Testis (tissue), 3 donors: ENCODE data around the gene ATG9B. TPM values are rescaled to one million over a fixed set of nuclear protein-coding genes. Genes with fewer than 3 reads are reported as not detected.
"Not testable (repeated sequence)": the region's sequence is repeated elsewhere in the genome, so short reads cannot be mapped to it uniquely, and the experiment has no call there.

Experiments used
- DNase-seq: peaks from one replicate; pipeline ENCODE4 v3.0.0-alpha.2; 2019
- H3K27ac ChIP-seq, 2 donors: fragments of 200-600 bp; sonication (generic); one replicate each; pipeline ENCODE4 v1.5.1; 2019
- H3K27me3 ChIP-seq: fragments of 200-600 bp; sonication (generic); one replicate; pipeline ENCODE4 v1.5.1; 2019
- H3K36me3 ChIP-seq: fragments of 200-600 bp; sonication (generic); one replicate; pipeline ENCODE4 v1.5.1; 2017; ENCODE audit warnings: low read depth; ENCODE audit errors: missing control alignments
- H3K4me1 ChIP-seq: fragments of 200-600 bp; sonication (generic); one replicate; pipeline ENCODE4 v1.5.1; 2019
- H3K4me3 ChIP-seq, 2 donors: fragments of 200-600 bp; sonication (generic); one replicate each; pipeline ENCODE4 v1.5.1; 2017 to 2019
- H3K9me3 ChIP-seq: fragments of 200-600 bp; sonication (generic); one replicate; pipeline ENCODE4 v1.5.1; 2017
- CTCF ChIP-seq, 3 experiments: fragments of 450-650 bp in 2 of 3; fragments of 200-600 bp in 1 of 3; sonication (generic) in 1 of 3; IDR thresholded peaks; one replicate each; pipeline ENCODE4 v1.5.1; 2016 to 2019; ENCODE audit warnings: antibody characterized with exemption in 3 of 3, mild to moderate bottlenecking in 2 of 3, moderate library complexity in 1 of 3
- POLR2A ChIP-seq: fragments of 450-650 bp; IDR thresholded peaks from one replicate; pipeline ENCODE4 v1.6.1; 2017; ENCODE audit warnings: antibody characterized with exemption, mild to moderate bottlenecking, moderate library complexity
- WGBS, 2 donors: methylation state at CpG; one replicate each; pipeline ENCODE4 v1.1.5; 2018; 5-methylcytosine and 5-hydroxymethylcytosine counted together
- intact Hi-C: fragments of 100-400 bp; cut with DNase I; formaldehyde crosslinking; loops from one replicate; pipeline ENCODE4 v1.15.1; 2023; ENCODE audit warnings: low total_unique reads
- polyA plus RNA-seq: library from polyadenylated mRNA; stranded (reverse); fragments of 350-450 nt; fragmentation: Illumina TruSeq; extraction: RNeasy Lipid Tissue Mini Kit (QIAGEN cat#74804); gene quantifications from one replicate; pipeline ENCODE4 v1.2.3, GENCODE V29; 2014; ENCODE audit warnings: low read depth, low replicate concordance; ENCODE audit not compliant: insufficient read depth
- total RNA-seq, 2 donors: library from RNA; depleted of rRNA; stranded (reverse); fragments of >200 nt; gene quantifications; one replicate each; pipeline ENCODE4 v1.2.3, GENCODE V29; 2016

Gene ATG9B
- total and polyA plus RNA-seq, 3 donors from 2014 or later = 14.9 to 29.7 (median 24.8) TPM

GRCh38 chr7:151012911-151013347 is 11.4 kb downstream of the ATG9B start:
- Histone ChIP-seq H3K27me3 (no peaks in the 10 kb centered on the region), H3K9me3 (no peaks in the 10 kb centered on the region), H3K4me3 (peak overlapping the region in 1 of 2 donors; percentile 40), H3K27ac (no peak overlapping the region), H3K36me3 (no peaks in the 10 kb centered on the region), H3K4me1 (peaks cover 7% of the 10 kb centered on the region)
- peak; percentile 65 for DNase-seq
- WGBS, 2 donors = 43 to 56% methylated on average over 8 to 23 of the region's 23 CpGs
- intact Hi-C loops = no loop called here
- peak; percentile 16 to 40 (median 34) for TF ChIP-seq CTCF (IDR thresholded peaks at IDR 0.05)
- TF ChIP-seq POLR2A = no peak

DNA sequence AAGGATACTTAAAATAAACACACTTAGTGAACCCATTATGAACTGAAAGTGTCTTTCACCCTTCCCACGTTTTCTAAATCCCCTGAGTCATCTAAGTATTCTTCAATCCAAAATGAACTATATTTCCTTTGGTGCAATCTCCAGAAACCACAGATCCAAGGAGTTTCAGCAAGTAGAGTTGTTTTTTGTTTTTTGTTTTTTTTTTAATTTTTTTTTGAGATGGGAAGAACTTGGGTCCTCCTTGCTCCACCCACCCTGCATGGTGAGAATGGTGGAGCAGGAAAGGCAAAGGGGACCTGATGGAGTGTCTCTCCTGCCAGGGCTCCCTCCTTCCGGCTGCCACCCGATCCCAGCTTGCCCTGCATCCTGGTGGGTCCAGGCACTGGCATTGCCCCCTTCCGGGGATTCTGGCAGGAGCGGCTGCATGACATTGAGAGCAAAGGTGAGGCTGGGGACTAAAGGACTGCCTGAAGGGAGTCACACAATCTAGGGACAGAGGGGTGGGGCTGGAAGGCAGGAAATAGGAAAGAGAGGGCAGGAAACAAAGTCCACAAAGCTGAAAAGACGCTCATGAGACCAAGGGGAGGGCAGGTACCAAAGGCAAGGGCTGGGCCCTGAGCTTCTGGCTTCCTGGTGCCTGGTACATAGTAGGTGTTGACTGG is 12.1 kb downstream of the ATG9B start:
- Histone ChIP-seq H3K27me3 (no peaks in the 10 kb centered on the region), H3K4me3 (no peak overlapping the region), H3K4me1 (peaks cover 7% of the 10 kb centered on the region), H3K9me3 (no peaks in the 10 kb centered on the region), H3K27ac (no peak overlapping the region), H3K36me3 (no peaks in the 10 kb centered on the region)
- TF ChIP-seq CTCF (IDR thresholded peaks at IDR 0.05) (no peak), POLR2A (no peak)
- 73 to 84% methylated on average over 3 to 6 of the region's 6 CpGs for WGBS, 2 donors
- no peak for DNase-seq
- intact Hi-C loops = no loop called here

- H3K36me3 ChIP-seq, H3K9me3 ChIP-seq, DNase-seq, intact Hi-C loops, H3K4me3 ChIP-seq, H3K27ac ChIP-seq, H3K4me1 ChIP-seq, H3K27me3 ChIP-seq: not testable (repeated sequence)
- 89 to 90% methylated on average over 12 of the region's 12 CpGs for WGBS, 2 donors
These were observed 12.7 kb downstream of the ATG9B start for GRCh38 chr7:151011616-151012015.

- H3K4me3 ChIP-seq = no peak overlapping the region
- peaks cover 7% of the 10 kb centered on the region for H3K4me1 ChIP-seq
- DNase-seq = no peak
- TF ChIP-seq POLR2A = no peak
- TF ChIP-seq CTCF (IDR thresholded peaks at IDR 0.05) = no peak
- no peaks in the 10 kb centered on the region for H3K9me3 ChIP-seq
- H3K36me3 ChIP-seq = no peaks in the 10 kb centered on the region
- H3K27ac ChIP-seq = no peak overlapping the region
- no peaks in the 10 kb centered on the region for H3K27me3 ChIP-seq
- 63 to 70% methylated on average over 1 of the region's 1 CpG for WGBS, 2 donors
- intact Hi-C loops = no loop called here
These were observed 13.2 kb downstream of the ATG9B start for GRCh38 chr7:151011097-151011409.

DNA sequence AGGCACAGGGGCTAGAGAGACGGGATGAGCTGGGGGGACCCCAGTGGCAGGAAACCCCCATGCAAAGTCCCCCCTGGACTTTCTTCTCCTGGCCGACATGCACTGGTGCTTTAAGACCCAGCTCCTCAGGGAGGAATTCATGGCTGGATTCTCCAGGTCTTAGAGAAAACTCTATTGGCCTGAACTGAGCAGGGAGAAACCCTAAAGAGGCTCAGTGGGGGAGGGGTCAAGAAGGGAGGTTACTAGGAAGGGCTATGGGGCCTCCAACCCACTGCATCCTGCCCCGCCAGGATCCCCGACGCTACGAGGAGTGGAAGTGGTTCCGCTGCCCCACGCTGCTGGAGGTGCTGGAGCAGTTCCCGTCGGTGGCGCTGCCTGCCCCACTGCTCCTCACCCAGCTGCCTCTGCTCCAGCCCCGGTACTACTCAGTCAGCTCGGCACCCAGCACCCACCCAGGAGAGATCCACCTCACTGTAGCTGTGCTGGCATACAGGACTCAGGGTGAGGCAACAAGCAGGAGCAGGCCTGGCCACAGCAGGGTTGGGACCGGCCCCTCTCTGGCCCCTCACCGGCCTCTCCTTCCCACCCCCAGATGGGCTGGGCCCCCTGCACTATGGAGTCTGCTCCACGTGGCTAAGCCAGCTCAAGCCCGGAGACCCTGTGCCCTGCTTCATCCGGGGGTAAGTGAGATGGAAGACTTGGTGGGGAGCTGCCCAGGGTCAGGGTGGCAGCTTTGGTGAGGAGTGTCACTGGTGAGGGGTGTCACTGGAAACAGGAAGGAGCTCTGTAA is 13.8 kb downstream of the ATG9B start:
- no peak overlapping the region for H3K27ac ChIP-seq

More for the DNA sequence above, 13.8 kb downstream of the ATG9B start:
- intact Hi-C loops = no loop called here
- H3K27me3 ChIP-seq = no peaks in the 10 kb centered on the region
- peaks cover 7% of the 10 kb centered on the region for H3K4me1 ChIP-seq
- TF ChIP-seq POLR2A = no peak
- no peak for TF ChIP-seq CTCF (IDR thresholded peaks at IDR 0.05)
- H3K36me3 ChIP-seq = no peaks in the 10 kb centered on the region
- H3K4me3 ChIP-seq = no peak overlapping the region
- DNase-seq = no peak
- no peaks in the 10 kb centered on the region for H3K9me3 ChIP-seq
- WGBS, 2 donors = 51 to 55% methylated on average over 10 to 17 of the region's 18 CpGs
